ENCODE results near the gene COPS3.
"Not testable (repeated sequence)": the region's sequence is repeated elsewhere in the genome, so short reads cannot be mapped to it uniquely, and the experiment has no call there.

COPS3 gene

GRCh38 chr17:17301659-17302058, 20.6 kb upstream of the COPS3 start:
- not testable (repeated sequence) for DNase-seq

- DNase-seq = no peak
These were observed 19.9 kb upstream of the COPS3 start for GRCh38 chr17:17300624-17301568.

GRCh38 chr17:17298108-17298507, 17.1 kb upstream of the COPS3 start:
- no peak for DNase-seq

- DNase-seq = no peak
These were observed 16.2 kb upstream of the COPS3 start for GRCh38 chr17:17297217-17297616.

DNA sequence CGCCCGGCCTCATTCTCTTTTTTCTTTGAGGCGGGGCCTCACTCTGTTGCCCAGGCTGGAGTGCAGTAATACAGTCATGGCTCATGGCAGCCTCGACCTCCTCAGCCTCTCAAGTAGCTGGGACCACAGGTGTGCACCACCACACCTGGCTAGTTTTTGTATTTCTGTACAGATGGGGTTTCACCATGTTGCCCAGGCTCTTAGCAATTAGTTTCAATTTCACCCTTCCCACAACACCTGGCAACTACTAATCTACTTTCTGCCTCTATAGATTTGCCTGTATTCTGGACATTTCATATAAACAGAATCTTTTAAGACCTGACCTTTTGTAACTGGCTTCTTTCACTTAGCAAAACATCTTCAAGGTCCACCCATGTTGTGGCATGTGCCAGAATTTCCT, 14.1 kb upstream of the COPS3 start:
- no peak for DNase-seq

- no peak for DNase-seq
These were observed 8.7 kb upstream of the COPS3 start for GRCh38 chr17:17289701-17290100.

- DNase-seq = no peak
These were observed 8.0 kb upstream of the COPS3 start for GRCh38 chr17:17289086-17289485.

DNA sequence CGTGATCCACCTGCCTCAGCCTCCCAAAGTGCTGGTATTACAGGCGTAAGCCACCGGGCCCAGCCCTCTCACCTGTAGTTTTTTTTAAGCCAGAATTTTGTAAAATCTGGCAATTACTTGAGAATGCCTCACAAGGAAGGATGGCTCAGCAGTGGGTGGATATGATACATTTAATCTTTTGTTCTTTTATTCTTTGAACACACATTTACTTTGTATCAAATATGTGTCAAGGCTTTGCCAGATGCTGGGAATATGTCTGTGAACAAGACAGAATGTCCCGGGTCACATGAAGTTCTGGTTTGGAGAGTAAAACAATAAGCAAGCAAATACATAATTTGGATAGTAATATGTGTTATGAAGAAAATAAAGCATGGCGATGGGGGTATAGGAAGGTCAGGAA, 4.9 kb upstream of the COPS3 start:
- no peak for DNase-seq

DNA sequence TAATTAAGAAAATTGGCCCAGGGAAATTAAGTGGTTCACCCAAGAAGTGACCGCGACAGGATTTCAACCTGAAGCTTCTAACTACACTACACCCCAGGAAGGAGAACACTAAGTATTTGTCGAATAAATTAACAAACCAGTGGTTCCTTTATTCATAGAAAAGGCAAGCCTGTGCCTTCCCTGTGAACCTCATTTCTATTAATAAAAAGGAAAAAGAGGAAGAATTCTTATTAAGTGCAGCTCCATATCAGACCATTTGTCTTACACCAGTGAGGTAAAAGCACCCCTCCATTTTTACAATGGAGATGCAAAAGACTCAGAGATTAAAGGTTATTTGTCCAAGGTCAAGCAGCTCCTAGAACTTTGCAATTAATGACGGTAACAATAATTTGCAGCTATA, 1.7 kb downstream of the COPS3 start:
- no peak for DNase-seq

DNA sequence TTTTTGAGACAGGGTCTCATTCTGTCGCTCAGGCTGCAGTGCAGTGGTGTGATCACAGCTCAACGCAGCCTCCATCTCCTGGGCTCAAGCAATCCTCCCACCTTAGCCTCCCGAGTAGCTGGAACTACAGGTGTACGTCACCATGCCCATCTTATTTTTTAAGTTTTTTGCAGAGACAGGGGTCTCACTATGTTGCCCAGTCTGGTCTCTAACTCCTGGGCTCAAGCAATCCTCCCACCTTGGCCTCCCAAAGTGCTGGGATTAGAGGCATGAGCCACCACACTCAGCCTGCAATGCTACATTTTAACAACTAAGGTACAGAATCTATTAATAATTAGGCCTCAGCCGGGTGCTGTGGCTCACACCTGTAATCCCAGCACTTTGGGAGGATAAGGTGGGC, 3.6 kb downstream of the COPS3 start:
- DNase-seq = not testable (repeated sequence)

DNA sequence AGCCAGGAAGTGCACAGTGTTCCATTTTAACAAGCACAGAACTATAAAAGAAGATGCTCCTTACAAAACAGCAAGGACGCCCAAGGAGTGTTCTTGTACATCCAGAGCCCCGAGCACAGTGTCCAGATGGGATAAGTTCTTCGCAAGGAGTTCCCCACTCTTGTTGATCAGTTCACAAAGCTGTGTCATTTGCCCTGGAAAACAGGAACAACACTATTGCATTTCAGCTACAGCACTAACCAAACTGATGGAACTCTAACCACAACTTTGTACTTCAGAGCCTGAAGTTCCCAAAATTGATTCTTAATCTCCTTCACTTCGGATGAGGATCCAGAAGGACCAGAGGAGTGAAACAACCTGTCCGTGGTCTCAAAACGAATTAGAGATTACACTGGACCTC, 5.1 kb downstream of the COPS3 start:
- no peak for DNase-seq

GRCh38 chr17:17269926-17270773, 10.9 kb downstream of the COPS3 start:
- DNase-seq = no peak

DNA sequence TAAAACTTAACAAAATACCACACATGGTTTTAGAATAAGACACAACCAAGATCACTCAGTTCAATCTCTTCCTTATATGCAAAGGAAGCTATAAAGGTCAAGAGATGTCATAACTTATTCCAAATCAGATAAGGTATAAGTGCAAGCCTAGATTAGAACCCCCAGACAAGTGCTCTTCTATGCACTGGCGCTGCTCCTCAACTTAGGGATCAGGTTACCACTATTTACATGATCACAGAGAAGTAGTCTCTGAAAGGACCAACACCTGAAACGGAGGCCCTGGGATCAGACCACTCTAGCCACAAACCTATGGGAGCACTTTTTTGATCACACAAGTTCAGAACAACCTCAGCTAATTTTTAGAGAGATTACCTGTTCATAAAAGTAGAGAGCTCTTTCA, 16.6 kb downstream of the COPS3 start:
- DNase-seq = no peak

DNA sequence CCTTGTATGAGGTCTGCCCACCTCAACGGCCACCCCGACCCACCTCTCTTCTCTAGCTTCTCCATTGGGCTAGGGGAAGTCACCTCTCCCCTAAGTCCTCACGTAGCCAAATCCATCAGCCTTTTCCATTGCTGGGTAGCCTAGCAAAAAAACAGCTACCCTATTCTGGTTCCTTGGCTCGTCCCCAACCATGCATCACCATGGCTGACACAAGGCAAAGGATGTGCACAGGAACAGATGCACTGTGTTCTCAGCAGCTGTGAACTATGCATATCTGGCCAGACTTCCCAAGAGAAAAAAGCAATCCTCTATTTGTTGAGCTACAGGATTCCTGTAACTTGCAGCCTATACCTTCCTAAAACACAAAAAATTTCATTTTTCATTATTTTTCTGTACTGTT, 22.0 kb downstream of the COPS3 start:
- no peak for DNase-seq

- DNase-seq = no peak
These were observed 23.0 kb downstream of the COPS3 start for GRCh38 chr17:17258011-17258410.

DNA sequence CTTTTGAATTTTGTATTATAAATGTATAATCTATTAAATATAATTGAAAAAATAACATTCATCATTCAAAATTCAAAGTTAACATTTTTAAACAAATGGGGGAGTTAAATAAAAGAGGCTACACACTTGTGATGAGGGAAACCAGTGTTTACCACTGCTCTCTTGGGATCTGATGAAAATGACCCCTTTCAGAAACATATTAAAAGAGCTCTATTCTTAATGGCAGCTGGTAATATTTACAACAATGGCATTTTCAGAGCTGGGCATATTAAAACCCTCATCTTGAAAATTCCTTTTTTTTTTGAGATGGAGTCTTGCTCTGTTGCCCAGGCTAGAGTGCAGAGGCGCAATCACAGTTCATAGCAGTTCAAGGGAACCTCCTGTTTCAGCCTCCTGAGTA, 24.7 kb downstream of the COPS3 start:
- no peak for DNase-seq

DNA sequence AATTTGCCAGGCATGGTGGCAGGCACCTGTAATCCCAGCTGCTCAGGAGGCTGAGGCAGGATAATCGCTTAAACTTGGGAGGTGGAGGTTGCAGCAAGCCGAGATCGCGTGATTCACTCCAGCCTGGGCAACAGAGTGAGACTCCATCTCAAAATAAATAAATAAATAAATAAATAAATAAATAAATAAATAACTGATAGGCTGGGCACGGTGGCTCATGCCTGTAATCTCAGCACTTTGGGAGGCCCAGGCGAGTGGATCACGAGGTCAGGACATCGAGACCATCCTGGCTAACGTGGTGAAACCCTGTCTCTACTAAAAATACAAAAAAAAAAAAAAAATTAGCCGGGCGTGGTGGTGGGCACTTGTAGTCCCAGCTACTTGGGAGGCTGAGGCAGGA, 25.4 kb downstream of the COPS3 start:
- DNase-seq = not testable (repeated sequence)

- DNase-seq = no peak
These were observed 27.0 kb downstream of the COPS3 start for GRCh38 chr17:17254036-17254435.

DNA sequence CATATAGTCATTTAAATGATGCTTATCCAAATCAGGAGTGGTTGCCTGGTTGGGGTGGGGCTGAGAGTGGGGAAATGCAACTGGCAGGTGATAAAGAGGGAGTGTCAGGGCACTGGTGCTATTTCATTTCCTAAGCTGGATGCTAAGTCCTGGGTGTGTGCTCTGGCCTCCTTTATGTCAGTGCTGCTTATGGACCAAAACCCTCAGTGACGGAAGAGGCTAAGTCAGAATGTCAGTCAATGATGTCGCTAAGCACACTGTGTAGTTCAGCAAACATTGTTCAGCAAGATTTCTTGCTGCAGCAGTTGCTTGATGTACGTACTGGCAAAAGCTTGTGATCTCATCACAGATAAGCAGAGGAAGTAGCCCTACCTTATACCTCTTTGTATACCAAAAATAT, 27.6 kb downstream of the COPS3 start:
- no peak for DNase-seq

DNA sequence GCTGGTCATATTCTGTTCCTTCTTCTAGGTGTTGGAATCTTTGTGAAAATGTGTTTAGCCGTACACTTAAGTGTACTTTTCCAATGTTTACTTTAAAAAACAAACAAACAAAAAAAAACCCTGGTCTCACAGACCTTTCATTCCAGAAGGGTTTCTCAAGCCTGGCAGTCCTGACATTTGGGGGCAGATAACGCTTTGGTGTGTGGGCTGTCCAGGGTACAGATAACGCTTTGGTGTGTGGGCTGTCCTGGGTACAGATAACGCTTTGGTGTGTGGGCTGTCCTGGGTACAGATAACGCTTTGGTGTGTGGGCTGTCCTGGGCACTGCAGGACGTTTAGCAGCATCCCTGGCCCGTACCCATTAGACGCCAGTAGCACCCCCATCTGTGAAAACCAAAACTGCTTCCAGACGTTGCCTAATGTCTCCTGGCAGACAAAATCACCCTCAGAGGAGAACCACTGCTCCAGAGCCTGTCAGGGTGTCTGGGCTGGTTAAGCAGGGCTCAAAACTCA, 28.8 kb downstream of the COPS3 start:
- DNase-seq = no peak

- DNase-seq = no peak
These were observed 34.2 kb downstream of the COPS3 start for GRCh38 chr17:17246879-17247278.

- no peak for DNase-seq
These were observed 37.9 kb downstream of the COPS3 start for GRCh38 chr17:17243163-17243562.

DNA sequence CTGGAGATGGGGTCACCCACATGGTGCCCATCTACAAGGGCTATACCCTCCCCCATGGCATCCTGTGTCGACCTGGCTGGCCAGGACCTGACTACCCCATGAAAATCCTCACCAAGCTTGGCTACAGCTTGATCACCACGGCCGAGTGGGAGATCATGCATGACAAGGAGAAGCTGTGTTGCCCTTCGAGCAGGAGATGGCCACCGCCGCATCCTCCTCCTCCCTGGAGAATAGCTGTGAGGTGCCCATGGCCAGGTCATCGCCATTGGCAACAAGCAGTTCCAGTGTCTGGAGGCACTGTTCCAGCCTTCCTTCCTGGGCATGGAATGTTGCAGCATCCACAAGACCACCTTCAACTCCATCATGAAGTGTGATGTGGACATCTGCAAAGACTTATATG, 38.8 kb downstream of the COPS3 start:
- DNase-seq = no peak

- DNase-seq = no peak
These were observed 39.4 kb downstream of the COPS3 start for GRCh38 chr17:17241656-17242055.
